Activated CD4-positive, CD25-positive, alpha-beta regulatory T cell (primary cell): Measurements from ENCODE around the gene LDLRAD2.
"Not testable (repeated sequence)": the region's sequence is repeated elsewhere in the genome, so short reads cannot be mapped to it uniquely, and the experiment has no call there.

Experiments
- DNase-seq, 4 experiments: peaks; one replicate each; lab custom pipeline; 2025; lab: John Stamatoyannopoulos, UW

Gene LDLRAD2

GRCh38 chr1:21823980-21824702 lies 12.1 kb downstream of the LDLRAD2 start:
- no peak for DNase-seq

GRCh38 chr1:21824926-21825325 lies 12.9 kb downstream of the LDLRAD2 start:
- no peak for DNase-seq

GRCh38 chr1:21825393-21825792 lies 13.3 kb downstream of the LDLRAD2 start:
- DNase-seq, result no peak

- not testable (repeated sequence) for DNase-seq
These were observed 14.6 kb downstream of the LDLRAD2 start for GRCh38 chr1:21826694-21827093.

- no peak for DNase-seq
These were observed 15.1 kb downstream of the LDLRAD2 start for GRCh38 chr1:21827141-21827679.

GRCh38 chr1:21828075-21828474 lies 16.0 kb downstream of the LDLRAD2 start:
- DNase-seq, result no peak

- no peak for DNase-seq
These were observed 16.6 kb downstream of the LDLRAD2 start for GRCh38 chr1:21828506-21829210.

- DNase-seq, result no peak
These were observed 17.2 kb downstream of the LDLRAD2 start for GRCh38 chr1:21829294-21829693.

- no peak for DNase-seq
These were observed 18.9 kb downstream of the LDLRAD2 start for GRCh38 chr1:21830792-21831453.

GRCh38 chr1:21831454-21831970 lies 19.4 kb downstream of the LDLRAD2 start:
- DNase-seq, result no peak

GRCh38 chr1:21833392-21833976 lies 21.4 kb downstream of the LDLRAD2 start:
- no peak for DNase-seq

GRCh38 chr1:21834094-21834493 lies 22.0 kb downstream of the LDLRAD2 start:
- DNase-seq, result no peak

GRCh38 chr1:21834666-21835065 lies 22.6 kb downstream of the LDLRAD2 start:
- DNase-seq, result no peak

- DNase-seq, result no peak
These were observed 23.9 kb downstream of the LDLRAD2 start for GRCh38 chr1:21836010-21836409.

- DNase-seq, result no peak
These were observed 24.7 kb downstream of the LDLRAD2 start for GRCh38 chr1:21836729-21837128.

- no peak for DNase-seq
These were observed 25.4 kb downstream of the LDLRAD2 start for GRCh38 chr1:21837476-21837875.

- DNase-seq, result no peak
These were observed 26.5 kb downstream of the LDLRAD2 start for GRCh38 chr1:21838359-21839157.

GRCh38 chr1:21839337-21840037 lies 27.4 kb downstream of the LDLRAD2 start:
- no peak for DNase-seq

GRCh38 chr1:21840981-21841380 lies 28.9 kb downstream of the LDLRAD2 start:
- DNase-seq, result no peak

GRCh38 chr1:21841852-21842466 lies 29.9 kb downstream of the LDLRAD2 start:
- no peak for DNase-seq
